ENCODE measurements around the gene ERGIC1. TPM values are rescaled to one million over a fixed set of nuclear protein-coding genes. Genes with fewer than 3 reads are reported as not detected.
A peak's percentile ranks its signal among the peaks of the same experiment; 100 is the strongest.

Gene ERGIC1
- total and polyA plus RNA-seq, 2 of the 13 experiments (the other 11 are each of a cell fraction or from before 2014, with no cell fraction given) = 78.5 to 184 TPM

DNA sequence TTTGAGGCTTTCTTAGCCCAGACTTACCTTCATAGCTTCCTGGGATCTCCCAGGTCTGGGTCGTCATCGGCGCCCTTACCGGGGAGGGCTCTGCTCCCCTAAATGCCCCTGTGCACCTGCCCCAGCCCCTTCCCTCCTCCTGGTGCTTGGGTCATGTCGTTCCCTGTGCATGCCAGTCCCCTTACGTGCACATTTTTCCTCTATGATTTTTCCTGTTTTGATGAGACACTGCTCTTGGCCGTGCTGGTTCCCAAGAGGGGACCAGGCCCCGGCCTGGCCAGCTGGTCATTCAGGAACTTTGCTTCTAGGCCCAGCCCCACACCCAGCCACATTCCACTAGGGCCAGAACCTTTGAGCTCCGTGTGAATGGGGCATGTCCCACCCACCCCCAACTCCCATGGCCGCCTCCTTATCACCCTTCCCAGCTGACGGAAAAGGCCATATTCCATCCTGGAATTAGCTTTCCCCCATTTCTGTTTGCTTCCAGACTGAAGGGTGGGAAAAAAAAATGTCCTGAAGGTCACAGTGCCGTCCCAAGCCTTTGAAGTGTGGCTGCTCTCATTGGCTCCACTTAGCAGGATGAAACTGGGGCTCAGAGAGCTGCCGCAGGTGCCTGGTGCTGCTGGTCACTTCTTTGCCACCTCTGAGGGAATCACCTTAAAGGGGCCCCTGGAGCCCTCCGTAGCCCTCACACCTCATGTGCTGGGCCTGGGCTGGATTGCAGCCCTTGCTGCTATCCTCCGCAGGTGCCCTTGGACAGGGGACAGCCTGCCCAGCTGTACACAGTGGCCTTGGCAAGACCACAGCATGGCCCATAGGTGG lies 25.1 kb downstream of the ERGIC1 start (continued):
- TF ChIP-seq KDM5A (IDR thresholded peaks at IDR 0.05; ENCODE audit: borderline replicate concordance, low read length) (peak; percentile 37; the same call in 1 of the 2 replicates), GFI1 (CRISPR knock-in tag; IDR thresholded peaks at IDR 0.05; ENCODE audit: borderline replicate concordance) (peak; percentile 88), GZF1 (CRISPR knock-in tag; IDR thresholded peaks at IDR 0.05) (no peak), ATF7 (IDR thresholded peaks at IDR 0.05) (0 out of 2 replicates have a peak, but pooled peaks have one; percentile 12), ATF7 (CRISPR knock-in tag; IDR thresholded peaks at IDR 0.05) (peak; percentile 78), PLRG1 (conservative IDR thresholded peaks at IDR 0.05) (no peak), SOX5 (CRISPR knock-in tag; IDR thresholded peaks at IDR 0.05; ENCODE audit: borderline replicate concordance) (peak; percentile 78), REXO4 (CRISPR knock-in tag; IDR thresholded peaks at IDR 0.05; ENCODE audit: borderline replicate concordance) (no peak), MED13 (CRISPR knock-in tag; IDR thresholded peaks at IDR 0.05) (0 out of 2 replicates have a peak, but pooled peaks have one; percentile 56), ZIK1 (CRISPR knock-in tag; IDR thresholded peaks at IDR 0.05; ENCODE audit: borderline replicate concordance, low read depth) (no peak), ZNF383 (CRISPR knock-in tag; IDR thresholded peaks at IDR 0.05; ENCODE audit: borderline replicate concordance) (peak; percentile 87; the same call in 1 of the 2 replicates), AKAP8 (CRISPR knock-in tag; IDR thresholded peaks at IDR 0.05) (no peak), GLI4 (CRISPR knock-in tag; IDR thresholded peaks at IDR 0.05; ENCODE audit: borderline replicate concordance) (peak; percentile 35; the same call in 1 of the 2 replicates), TMF1 (CRISPR knock-in tag; IDR thresholded peaks at IDR 0.05; ENCODE audit: low read depth) (no peak), NFYB (CRISPR knock-in tag; IDR thresholded peaks at IDR 0.05) (peak; percentile 31), POLR2AphosphoS2 (IDR thresholded peaks at IDR 0.05; ENCODE audit: low read depth, low read length) (no peak), MED8 (CRISPR knock-in tag; IDR thresholded peaks at IDR 0.05; ENCODE audit: insufficient replicate concordance) (peak; percentile 93), ZNF563 (CRISPR knock-in tag; IDR thresholded peaks at IDR 0.05) (no peak)
- TF ChIP-seq, protein P1, sequence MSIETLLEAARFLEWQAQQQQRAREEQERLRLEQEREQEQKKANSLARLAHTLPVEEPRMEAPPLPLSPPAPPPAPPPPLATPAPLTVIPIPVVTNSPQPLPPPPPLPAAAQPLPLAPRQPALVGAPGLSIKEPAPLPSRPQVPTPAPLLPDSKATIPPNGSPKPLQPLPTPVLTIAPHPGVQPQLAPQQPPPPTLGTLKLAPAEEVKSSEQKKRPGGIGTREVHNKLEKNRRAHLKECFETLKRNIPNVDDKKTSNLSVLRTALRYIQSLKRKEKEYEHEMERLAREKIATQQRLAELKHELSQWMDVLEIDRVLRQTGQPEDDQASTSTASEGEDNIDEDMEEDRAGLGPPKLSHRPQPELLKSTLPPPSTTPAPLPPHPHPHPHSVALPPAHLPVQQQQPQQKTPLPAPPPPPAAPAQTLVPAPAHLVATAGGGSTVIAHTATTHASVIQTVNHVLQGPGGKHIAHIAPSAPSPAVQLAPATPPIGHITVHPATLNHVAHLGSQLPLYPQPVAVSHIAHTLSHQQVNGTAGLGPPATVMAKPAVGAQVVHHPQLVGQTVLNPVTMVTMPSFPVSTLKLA (IDR thresholded peaks at IDR 0.05) = no peak
- TF ChIP-seq, protein P2, sequence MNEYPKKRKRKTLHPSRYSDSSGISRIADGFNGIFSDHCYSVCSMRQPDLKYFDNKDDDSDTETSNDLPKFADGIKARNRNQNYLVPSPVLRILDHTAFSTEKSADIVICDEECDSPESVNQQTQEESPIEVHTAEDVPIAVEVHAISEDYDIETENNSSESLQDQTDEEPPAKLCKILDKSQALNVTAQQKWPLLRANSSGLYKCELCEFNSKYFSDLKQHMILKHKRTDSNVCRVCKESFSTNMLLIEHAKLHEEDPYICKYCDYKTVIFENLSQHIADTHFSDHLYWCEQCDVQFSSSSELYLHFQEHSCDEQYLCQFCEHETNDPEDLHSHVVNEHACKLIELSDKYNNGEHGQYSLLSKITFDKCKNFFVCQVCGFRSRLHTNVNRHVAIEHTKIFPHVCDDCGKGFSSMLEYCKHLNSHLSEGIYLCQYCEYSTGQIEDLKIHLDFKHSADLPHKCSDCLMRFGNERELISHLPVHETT (CRISPR knock-in tag; conservative IDR thresholded peaks at IDR 0.05) = peak; percentile 68; the same call in 1 of the 2 replicates
- TF ChIP-seq, protein P3, sequence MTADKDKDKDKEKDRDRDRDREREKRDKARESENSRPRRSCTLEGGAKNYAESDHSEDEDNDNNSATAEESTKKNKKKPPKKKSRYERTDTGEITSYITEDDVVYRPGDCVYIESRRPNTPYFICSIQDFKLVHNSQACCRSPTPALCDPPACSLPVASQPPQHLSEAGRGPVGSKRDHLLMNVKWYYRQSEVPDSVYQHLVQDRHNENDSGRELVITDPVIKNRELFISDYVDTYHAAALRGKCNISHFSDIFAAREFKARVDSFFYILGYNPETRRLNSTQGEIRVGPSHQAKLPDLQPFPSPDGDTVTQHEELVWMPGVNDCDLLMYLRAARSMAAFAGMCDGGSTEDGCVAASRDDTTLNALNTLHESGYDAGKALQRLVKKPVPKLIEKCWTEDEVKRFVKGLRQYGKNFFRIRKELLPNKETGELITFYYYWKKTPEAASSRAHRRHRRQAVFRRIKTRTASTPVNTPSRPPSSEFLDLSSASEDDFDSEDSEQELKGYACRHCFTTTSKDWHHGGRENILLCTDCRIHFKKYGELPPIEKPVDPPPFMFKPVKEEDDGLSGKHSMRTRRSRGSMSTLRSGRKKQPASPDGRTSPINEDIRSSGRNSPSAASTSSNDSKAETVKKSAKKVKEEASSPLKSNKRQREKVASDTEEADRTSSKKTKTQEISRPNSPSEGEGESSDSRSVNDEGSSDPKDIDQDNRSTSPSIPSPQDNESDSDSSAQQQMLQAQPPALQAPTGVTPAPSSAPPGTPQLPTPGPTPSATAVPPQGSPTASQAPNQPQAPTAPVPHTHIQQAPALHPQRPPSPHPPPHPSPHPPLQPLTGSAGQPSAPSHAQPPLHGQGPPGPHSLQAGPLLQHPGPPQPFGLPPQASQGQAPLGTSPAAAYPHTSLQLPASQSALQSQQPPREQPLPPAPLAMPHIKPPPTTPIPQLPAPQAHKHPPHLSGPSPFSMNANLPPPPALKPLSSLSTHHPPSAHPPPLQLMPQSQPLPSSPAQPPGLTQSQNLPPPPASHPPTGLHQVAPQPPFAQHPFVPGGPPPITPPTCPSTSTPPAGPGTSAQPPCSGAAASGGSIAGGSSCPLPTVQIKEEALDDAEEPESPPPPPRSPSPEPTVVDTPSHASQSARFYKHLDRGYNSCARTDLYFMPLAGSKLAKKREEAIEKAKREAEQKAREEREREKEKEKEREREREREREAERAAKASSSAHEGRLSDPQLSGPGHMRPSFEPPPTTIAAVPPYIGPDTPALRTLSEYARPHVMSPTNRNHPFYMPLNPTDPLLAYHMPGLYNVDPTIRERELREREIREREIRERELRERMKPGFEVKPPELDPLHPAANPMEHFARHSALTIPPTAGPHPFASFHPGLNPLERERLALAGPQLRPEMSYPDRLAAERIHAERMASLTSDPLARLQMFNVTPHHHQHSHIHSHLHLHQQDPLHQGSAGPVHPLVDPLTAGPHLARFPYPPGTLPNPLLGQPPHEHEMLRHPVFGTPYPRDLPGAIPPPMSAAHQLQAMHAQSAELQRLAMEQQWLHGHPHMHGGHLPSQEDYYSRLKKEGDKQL (CRISPR knock-in tag; IDR thresholded peaks at IDR 0.05; ENCODE audit: low read depth) = peak; percentile 93
- TF ChIP-seq, protein P4, sequence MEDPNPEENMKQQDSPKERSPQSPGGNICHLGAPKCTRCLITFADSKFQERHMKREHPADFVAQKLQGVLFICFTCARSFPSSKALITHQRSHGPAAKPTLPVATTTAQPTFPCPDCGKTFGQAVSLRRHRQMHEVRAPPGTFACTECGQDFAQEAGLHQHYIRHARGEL (CRISPR knock-in tag; IDR thresholded peaks at IDR 0.05) = peak; percentile 27; the same call in 1 of the 2 replicates
